ENCODE results near the gene DSG4.

Gene DSG4

GRCh38 chr18:31424383-31424988, 47.9 kb downstream of the DSG4 start:
- Histone ChIP-seq H3K23ac (ENCODE audit: low read length in 2 of 2) (no peak overlapping the region), H4K8ac (ENCODE audit: low read length) (no peak overlapping the region), H3K18ac (ENCODE audit: low read depth in 1 of 2, low read length in 2 of 2) (no peak overlapping the region), H2BK12ac (ENCODE audit: low read length in 2 of 2) (no peak overlapping the region), H2BK120ac (ENCODE audit: low read depth, low read length) (no peak overlapping the region), H2BK15ac (ENCODE audit: low read depth, poor library complexity, severe bottlenecking) (no peak overlapping the region), H2BK5ac (ENCODE audit: low read depth, low read length, poor library complexity, severe bottlenecking) (no peak overlapping the region), H3K79me1 (replicated peaks; ENCODE audit: low read length, poor library complexity, severe bottlenecking) (no peaks in the 10 kb centered on the region), H2AK5ac (ENCODE audit: low read length, severe bottlenecking) (no peak overlapping the region), H3K27ac (ENCODE audit: low read length, poor library complexity, severe bottlenecking) (no peak overlapping the region), H3K14ac (ENCODE audit: low read length in 2 of 2) (no peak overlapping the region), H3K9me3 (ENCODE audit: control insufficient read depth, low read length) (no peaks in the 10 kb centered on the region), H3K4me2 (ENCODE audit: low read length, poor library complexity, severe bottlenecking) (no peak overlapping the region), H3K27me3 (ENCODE audit: control insufficient read depth in 1 of 2, insufficient read depth in 1 of 2, low read length in 2 of 2) (no peaks in the 10 kb centered on the region), H3K4me3 (ENCODE audit: insufficient read depth in 1 of 2, low read depth in 1 of 2, low read length in 2 of 2) (no peak overlapping the region), H4K91ac (ENCODE audit: low read length) (no peak overlapping the region), H3K4me1 (ENCODE audit: control insufficient read depth, insufficient read depth, low read depth, low read length) (no peaks in the 10 kb centered on the region), H3K4ac (ENCODE audit: low read depth in 1 of 2, low read length in 2 of 2) (no peak overlapping the region), H3K36me3 (ENCODE audit: control insufficient read depth in 1 of 2, insufficient read depth in 2 of 2, low read depth in 1 of 2, low read length in 2 of 2) (no peaks in the 10 kb centered on the region), H3K9ac (ENCODE audit: low read length) (no peak overlapping the region), H2AFZ (ENCODE audit: low read depth, low read length) (no peak overlapping the region)
- DNase-seq = peak; percentile 72
- WGBS = 13% methylated on average over 6 of the region's 7 CpGs

GRCh38 chr18:31426021-31426420, 49.4 kb downstream of the DSG4 start:
- H2AFZ ChIP-seq (ENCODE audit: low read depth, low read length) = no peak overlapping the region
- H3K23ac ChIP-seq (ENCODE audit: low read length in 2 of 2) = no peak overlapping the region
- no peaks in the 10 kb centered on the region for H3K79me1 ChIP-seq (replicated peaks; ENCODE audit: low read length, poor library complexity, severe bottlenecking)
- no peak overlapping the region for H2BK15ac ChIP-seq (ENCODE audit: low read depth, poor library complexity, severe bottlenecking)
- H3K4ac ChIP-seq (ENCODE audit: low read depth in 1 of 2, low read length in 2 of 2) = no peak overlapping the region
- no peak overlapping the region for H2BK120ac ChIP-seq (ENCODE audit: low read depth, low read length)
- no peak overlapping the region for H2AK5ac ChIP-seq (ENCODE audit: low read length, severe bottlenecking)
- no peak overlapping the region for H2BK5ac ChIP-seq (ENCODE audit: low read depth, low read length, poor library complexity, severe bottlenecking)
- no peak overlapping the region for H4K91ac ChIP-seq (ENCODE audit: low read length)
- H3K27me3 ChIP-seq (ENCODE audit: control insufficient read depth in 1 of 2, insufficient read depth in 1 of 2, low read length in 2 of 2) = no peaks in the 10 kb centered on the region
- H3K4me1 ChIP-seq (ENCODE audit: control insufficient read depth, insufficient read depth, low read depth, low read length) = peaks cover 1% of the 10 kb centered on the region
- H4K8ac ChIP-seq (ENCODE audit: low read length) = no peak overlapping the region
- H3K4me3 ChIP-seq (ENCODE audit: insufficient read depth in 1 of 2, low read depth in 1 of 2, low read length in 2 of 2) = no peak overlapping the region
- H3K36me3 ChIP-seq (ENCODE audit: control insufficient read depth in 1 of 2, insufficient read depth in 2 of 2, low read depth in 1 of 2, low read length in 2 of 2) = no peaks in the 10 kb centered on the region
- H3K9ac ChIP-seq (ENCODE audit: low read length) = no peak overlapping the region
- 95% methylated on average over 2 of the region's 2 CpGs for WGBS
- no peak overlapping the region for H3K4me2 ChIP-seq (ENCODE audit: low read length, poor library complexity, severe bottlenecking)
- no peak overlapping the region for H3K27ac ChIP-seq (ENCODE audit: low read length, poor library complexity, severe bottlenecking)
- H3K9me3 ChIP-seq (ENCODE audit: control insufficient read depth, low read length) = no peaks in the 10 kb centered on the region
- no peak overlapping the region for H3K18ac ChIP-seq (ENCODE audit: low read depth in 1 of 2, low read length in 2 of 2)
- no peak overlapping the region for H3K14ac ChIP-seq (ENCODE audit: low read length in 2 of 2)
- DNase-seq = peak; percentile 30
- no peak overlapping the region for H2BK12ac ChIP-seq (ENCODE audit: low read length in 2 of 2)

GRCh38 chr18:31426871-31427406, 50.4 kb downstream of the DSG4 start:
- H4K8ac ChIP-seq (ENCODE audit: low read length) = peak overlapping the region; percentile 76
- H3K36me3 ChIP-seq (ENCODE audit: control insufficient read depth in 1 of 2, insufficient read depth in 2 of 2, low read depth in 1 of 2, low read length in 2 of 2) = no peaks in the 10 kb centered on the region
- no peak overlapping the region for H3K27ac ChIP-seq (ENCODE audit: low read length, poor library complexity, severe bottlenecking)
- H2AFZ ChIP-seq (ENCODE audit: low read depth, low read length) = no peak overlapping the region
- no peak overlapping the region for H3K14ac ChIP-seq (ENCODE audit: low read length in 2 of 2)
- H3K9ac ChIP-seq (ENCODE audit: low read length) = no peak overlapping the region
- no peaks in the 10 kb centered on the region for H3K79me1 ChIP-seq (replicated peaks; ENCODE audit: low read length, poor library complexity, severe bottlenecking)
- H3K4ac ChIP-seq (ENCODE audit: low read depth in 1 of 2, low read length in 2 of 2) = no peak overlapping the region
- no peak overlapping the region for H3K18ac ChIP-seq (ENCODE audit: low read depth in 1 of 2, low read length in 2 of 2)
- H2BK120ac ChIP-seq (ENCODE audit: low read depth, low read length) = no peak overlapping the region
- H2BK15ac ChIP-seq (ENCODE audit: low read depth, poor library complexity, severe bottlenecking) = no peak overlapping the region
- H3K4me2 ChIP-seq (ENCODE audit: low read length, poor library complexity, severe bottlenecking) = no peak overlapping the region
- H2AK5ac ChIP-seq (ENCODE audit: low read length, severe bottlenecking) = no peak overlapping the region
- H4K91ac ChIP-seq (ENCODE audit: low read length) = no peak overlapping the region
- H2BK12ac ChIP-seq (ENCODE audit: low read length in 2 of 2) = no peak overlapping the region
- no peak overlapping the region for H3K4me3 ChIP-seq (ENCODE audit: insufficient read depth in 1 of 2, low read depth in 1 of 2, low read length in 2 of 2)
- H2BK5ac ChIP-seq (ENCODE audit: low read depth, low read length, poor library complexity, severe bottlenecking) = no peak overlapping the region
- H3K27me3 ChIP-seq (ENCODE audit: control insufficient read depth in 1 of 2, insufficient read depth in 1 of 2, low read length in 2 of 2) = no peaks in the 10 kb centered on the region
- no peak overlapping the region for H3K23ac ChIP-seq (ENCODE audit: low read length in 2 of 2)
- 98% methylated on average over 3 of the region's 5 CpGs for WGBS
- H3K4me1 ChIP-seq (ENCODE audit: control insufficient read depth, insufficient read depth, low read depth, low read length) = peaks cover 1% of the 10 kb centered on the region
- H3K9me3 ChIP-seq (ENCODE audit: control insufficient read depth, low read length) = no peaks in the 10 kb centered on the region
- no peak for DNase-seq

- Histone ChIP-seq H2BK12ac (ENCODE audit: low read length in 2 of 2) (no peak overlapping the region), H3K18ac (ENCODE audit: low read depth in 1 of 2, low read length in 2 of 2) (no peak overlapping the region), H3K9ac (ENCODE audit: low read length) (no peak overlapping the region), H2BK5ac (ENCODE audit: low read depth, low read length, poor library complexity, severe bottlenecking) (no peak overlapping the region), H3K9me3 (ENCODE audit: control insufficient read depth, low read length) (no peaks in the 10 kb centered on the region), H3K4ac (ENCODE audit: low read depth in 1 of 2, low read length in 2 of 2) (no peak overlapping the region), H2AFZ (ENCODE audit: low read depth, low read length) (no peak overlapping the region), H3K4me3 (ENCODE audit: insufficient read depth in 1 of 2, low read depth in 1 of 2, low read length in 2 of 2) (no peak overlapping the region), H3K4me1 (ENCODE audit: control insufficient read depth, insufficient read depth, low read depth, low read length) (peaks cover 1% of the 10 kb centered on the region), H4K91ac (ENCODE audit: low read length) (no peak overlapping the region), H2AK5ac (ENCODE audit: low read length, severe bottlenecking) (no peak overlapping the region), H4K8ac (ENCODE audit: low read length) (no peak overlapping the region), H3K23ac (ENCODE audit: low read length in 2 of 2) (no peak overlapping the region), H3K4me2 (ENCODE audit: low read length, poor library complexity, severe bottlenecking) (no peak overlapping the region), H3K14ac (ENCODE audit: low read length in 2 of 2) (no peak overlapping the region), H3K27ac (ENCODE audit: low read length, poor library complexity, severe bottlenecking) (no peak overlapping the region), H2BK120ac (ENCODE audit: low read depth, low read length) (no peak overlapping the region), H3K27me3 (ENCODE audit: control insufficient read depth in 1 of 2, insufficient read depth in 1 of 2, low read length in 2 of 2) (no peaks in the 10 kb centered on the region), H2BK15ac (ENCODE audit: low read depth, poor library complexity, severe bottlenecking) (no peak overlapping the region), H3K36me3 (ENCODE audit: control insufficient read depth in 1 of 2, insufficient read depth in 2 of 2, low read depth in 1 of 2, low read length in 2 of 2) (no peaks in the 10 kb centered on the region), H3K79me1 (replicated peaks; ENCODE audit: low read length, poor library complexity, severe bottlenecking) (no peaks in the 10 kb centered on the region)
- no CpG with 5 or more reads among the region's 1 CpG for WGBS
- no peak for DNase-seq
Observed at GRCh38 chr18:31428211-31428610, 51.6 kb downstream of the DSG4 start.
